ENCODE measurements around the gene BCAP31.
"Not testable (repeated sequence)": the region's sequence is repeated elsewhere in the genome, so short reads cannot be mapped to it uniquely, and the experiment has no call there.

BCAP31 gene

GRCh38 chrX:153700376-153700945 lies 23.7 kb downstream of the BCAP31 start:
- DNase-seq (ENCODE audit: low read depth): no peak
- TF ChIP-seq CTCF (IDR thresholded peaks at IDR 0.05; ENCODE audit: low read depth, low read length): no peak
- no peak for TF ChIP-seq MAX (IDR thresholded peaks at IDR 0.05; ENCODE audit: low read depth, low read length)
- no peak for TF ChIP-seq POLR2A (IDR thresholded peaks at IDR 0.05; ENCODE audit: extremely low read depth, insufficient read length)
- H3K4me3 ChIP-seq (ENCODE audit: low read depth, low read length): no peak overlapping the region

- not testable (repeated sequence) for H3K4me3 ChIP-seq (ENCODE audit: low read depth, low read length); DNase-seq (ENCODE audit: low read depth)
These were observed 24.3 kb downstream of the BCAP31 start for GRCh38 chrX:153699784-153700371.

- DNase-seq (ENCODE audit: low read depth); H3K4me3 ChIP-seq (ENCODE audit: low read depth, low read length): not testable (repeated sequence)
These were observed 24.9 kb downstream of the BCAP31 start for GRCh38 chrX:153699210-153699783.

GRCh38 chrX:153697924-153698865 lies 26.0 kb downstream of the BCAP31 start:
- H3K4me3 ChIP-seq (ENCODE audit: low read depth, low read length): no peak overlapping the region
- no peak for TF ChIP-seq POLR2A (IDR thresholded peaks at IDR 0.05; ENCODE audit: extremely low read depth, insufficient read length)
- no peak for TF ChIP-seq MAX (IDR thresholded peaks at IDR 0.05; ENCODE audit: low read depth, low read length)
- TF ChIP-seq MYC (IDR thresholded peaks at IDR 0.05; ENCODE audit: low read depth, low read length): no peak
- no peak for TF ChIP-seq CTCF (IDR thresholded peaks at IDR 0.05; ENCODE audit: low read depth, low read length)
- no peak for DNase-seq (ENCODE audit: low read depth)

- DNase-seq (ENCODE audit: low read depth); H3K4me3 ChIP-seq (ENCODE audit: low read depth, low read length): not testable (repeated sequence)
These were observed 27.0 kb downstream of the BCAP31 start for GRCh38 chrX:153696986-153697722.

- DNase-seq (ENCODE audit: low read depth); H3K4me3 ChIP-seq (ENCODE audit: low read depth, low read length): not testable (repeated sequence)
These were observed 27.6 kb downstream of the BCAP31 start for GRCh38 chrX:153696538-153696937.

GRCh38 chrX:153696100-153696499 lies 28.1 kb downstream of the BCAP31 start:
- no peak overlapping the region for H3K4me3 ChIP-seq (ENCODE audit: low read depth, low read length)
- TF ChIP-seq POLR2A (IDR thresholded peaks at IDR 0.05; ENCODE audit: extremely low read depth, insufficient read length): no peak
- no peak for TF ChIP-seq MYC (IDR thresholded peaks at IDR 0.05; ENCODE audit: low read depth, low read length)
- TF ChIP-seq MAX (IDR thresholded peaks at IDR 0.05; ENCODE audit: low read depth, low read length): no peak
- TF ChIP-seq CTCF (IDR thresholded peaks at IDR 0.05; ENCODE audit: low read depth, low read length): no peak
- no peak for DNase-seq (ENCODE audit: low read depth)
